ENCODE data around the gene MLST8. TPM values are rescaled to one million over a fixed set of nuclear protein-coding genes. Genes with fewer than 3 reads are reported as not detected.

Gene MLST8
- total and polyA plus RNA-seq, 2 of the 8 experiments (the other 6 are each of a cell fraction or from before 2014, with no cell fraction given), result 67.6 to 321 TPM

GRCh38 chr16:2181952-2182351, 23.3 kb upstream of the MLST8 start (continued):
- TF ChIP-seq CHD7 (IDR thresholded peaks at IDR 0.05; ENCODE audit: insufficient replicate concordance, low read length), result no peak
- no peak for TF ChIP-seq ATF2 (IDR thresholded peaks at IDR 0.05; ENCODE audit: low read length)
- no peak for TF ChIP-seq YY1 (IDR thresholded peaks at IDR 0.05; ENCODE audit: low read depth, low read length)
- TF ChIP-seq BRCA1 (IDR thresholded peaks at IDR 0.05; ENCODE audit: low read depth, low read length), result no peak
- no peak for TF ChIP-seq BCL11A (IDR thresholded peaks at IDR 0.05; ENCODE audit: low read depth in 2 of 2, low read length in 2 of 2)

Data from H1 (cell line).